ENCODE measurements around the gene CASP6.

CASP6 gene

GRCh38 chr4:109733728-109734127, 30.5 kb upstream of the CASP6 start:
- no peak overlapping the region for H3K27ac ChIP-seq (ENCODE audit: low read length)
- no peaks in the 10 kb centered on the region for H3K36me3 ChIP-seq (ENCODE audit: control insufficient read depth, low read depth, low read length)
- H3K4me3 ChIP-seq (ENCODE audit: low read length) = no peak overlapping the region

GRCh38 chr4:109730619-109731545, 27.6 kb upstream of the CASP6 start:
- Histone ChIP-seq H3K4me1 (ENCODE audit: control insufficient read depth, low read depth, low read length) (peaks cover 14% of the 10 kb centered on the region), H3K9me3 (ENCODE audit: control insufficient read depth, low read depth, low read length) (no peaks in the 10 kb centered on the region), H3K36me3 (ENCODE audit: control insufficient read depth, low read depth, low read length) (no peaks in the 10 kb centered on the region), H3K27me3 (ENCODE audit: control insufficient read depth, insufficient read depth, low read length) (peaks cover 9% of the 10 kb centered on the region), H3K9ac (ENCODE audit: low read length) (peak overlapping the region; percentile 77), H3K4me3 (ENCODE audit: low read length) (peak overlapping the region; percentile 88), H3K27ac (ENCODE audit: low read length) (peak overlapping the region; percentile 76)

More at GRCh38 chr4:109733728-109734127, 30.5 kb upstream of the CASP6 start:
- Histone ChIP-seq H3K27me3 (ENCODE audit: control insufficient read depth, insufficient read depth, low read length) (peaks cover 8% of the 10 kb centered on the region), H3K9me3 (ENCODE audit: control insufficient read depth, low read depth, low read length) (no peaks in the 10 kb centered on the region), H3K4me1 (ENCODE audit: control insufficient read depth, low read depth, low read length) (peaks cover 4% of the 10 kb centered on the region), H3K9ac (ENCODE audit: low read length) (no peak overlapping the region)

GRCh38 chr4:109729718-109730618, 26.7 kb upstream of the CASP6 start, which contains the start of gene PLA2G12A:
TSS of gene PLA2G12A (minus strand) at chr4:109730070. CDS start at chr4:109729809, 261 bp downstream.
- no peaks in the 10 kb centered on the region for H3K9me3 ChIP-seq (ENCODE audit: control insufficient read depth, low read depth, low read length)
- peak within 1 kb of the TSS; percentile 99 for H3K4me3 ChIP-seq (ENCODE audit: low read length)
- peaks cover 14% of the 10 kb centered on the region for H3K4me1 ChIP-seq (ENCODE audit: control insufficient read depth, low read depth, low read length)
- peak within 1 kb of the TSS; percentile 83 for H3K9ac ChIP-seq (ENCODE audit: low read length)
- peak within 1 kb of the TSS; percentile 76 for H3K27ac ChIP-seq (ENCODE audit: low read length)
- no peaks in the 10 kb centered on the region for H3K36me3 ChIP-seq (ENCODE audit: control insufficient read depth, low read depth, low read length)
- peaks cover 9% of the 10 kb centered on the region for H3K27me3 ChIP-seq (ENCODE audit: control insufficient read depth, insufficient read depth, low read length)

GRCh38 chr4:109729117-109729717, 26.0 kb upstream of the CASP6 start:
- H3K27ac ChIP-seq (ENCODE audit: low read length) = no peak overlapping the region
- peak overlapping the region; percentile 99 for H3K4me3 ChIP-seq (ENCODE audit: low read length)
- H3K9ac ChIP-seq (ENCODE audit: low read length) = peak overlapping the region; percentile 83
- no peaks in the 10 kb centered on the region for H3K36me3 ChIP-seq (ENCODE audit: control insufficient read depth, low read depth, low read length)
- no peaks in the 10 kb centered on the region for H3K9me3 ChIP-seq (ENCODE audit: control insufficient read depth, low read depth, low read length)
- H3K27me3 ChIP-seq (ENCODE audit: control insufficient read depth, insufficient read depth, low read length) = peaks cover 9% of the 10 kb centered on the region
- peaks cover 14% of the 10 kb centered on the region for H3K4me1 ChIP-seq (ENCODE audit: control insufficient read depth, low read depth, low read length)

- Histone ChIP-seq H3K27ac (ENCODE audit: low read length) (no peak overlapping the region), H3K4me3 (ENCODE audit: low read length) (peak overlapping the region; percentile 99), H3K9ac (ENCODE audit: low read length) (peak overlapping the region; percentile 83), H3K36me3 (ENCODE audit: control insufficient read depth, low read depth, low read length) (no peaks in the 10 kb centered on the region), H3K4me1 (ENCODE audit: control insufficient read depth, low read depth, low read length) (peaks cover 14% of the 10 kb centered on the region), H3K27me3 (ENCODE audit: control insufficient read depth, insufficient read depth, low read length) (peaks cover 9% of the 10 kb centered on the region), H3K9me3 (ENCODE audit: control insufficient read depth, low read depth, low read length) (no peaks in the 10 kb centered on the region)
These were observed 25.1 kb upstream of the CASP6 start for GRCh38 chr4:109728385-109728784.

GRCh38 chr4:109723110-109723509, 19.9 kb upstream of the CASP6 start:
- H3K27ac ChIP-seq (ENCODE audit: low read length) = no peak overlapping the region
- H3K36me3 ChIP-seq (ENCODE audit: control insufficient read depth, low read depth, low read length) = no peaks in the 10 kb centered on the region
- H3K4me1 ChIP-seq (ENCODE audit: control insufficient read depth, low read depth, low read length) = peaks cover 4% of the 10 kb centered on the region
- no peaks in the 10 kb centered on the region for H3K9me3 ChIP-seq (ENCODE audit: control insufficient read depth, low read depth, low read length)
- no peak overlapping the region for H3K4me3 ChIP-seq (ENCODE audit: low read length)
- no peak overlapping the region for H3K9ac ChIP-seq (ENCODE audit: low read length)
- H3K27me3 ChIP-seq (ENCODE audit: control insufficient read depth, insufficient read depth, low read length) = no peaks in the 10 kb centered on the region

- H3K27me3 ChIP-seq (ENCODE audit: control insufficient read depth, insufficient read depth, low read length) = no peaks in the 10 kb centered on the region
- no peak overlapping the region for H3K27ac ChIP-seq (ENCODE audit: low read length)
- H3K36me3 ChIP-seq (ENCODE audit: control insufficient read depth, low read depth, low read length) = peaks cover 4% of the 10 kb centered on the region
- no peaks in the 10 kb centered on the region for H3K4me1 ChIP-seq (ENCODE audit: control insufficient read depth, low read depth, low read length)
- H3K4me3 ChIP-seq (ENCODE audit: low read length) = no peak overlapping the region
- H3K9me3 ChIP-seq (ENCODE audit: control insufficient read depth, low read depth, low read length) = no peaks in the 10 kb centered on the region
- no peak overlapping the region for H3K9ac ChIP-seq (ENCODE audit: low read length)
These were observed 19.1 kb upstream of the CASP6 start for GRCh38 chr4:109722357-109722756.

GRCh38 chr4:109721033-109721432, 17.8 kb upstream of the CASP6 start:
- H3K4me1 ChIP-seq (ENCODE audit: control insufficient read depth, low read depth, low read length) = no peaks in the 10 kb centered on the region
- H3K36me3 ChIP-seq (ENCODE audit: control insufficient read depth, low read depth, low read length) = peaks cover 15% of the 10 kb centered on the region
- H3K9me3 ChIP-seq (ENCODE audit: control insufficient read depth, low read depth, low read length) = no peaks in the 10 kb centered on the region
- no peak overlapping the region for H3K4me3 ChIP-seq (ENCODE audit: low read length)
- no peak overlapping the region for H3K27ac ChIP-seq (ENCODE audit: low read length)
- no peaks in the 10 kb centered on the region for H3K27me3 ChIP-seq (ENCODE audit: control insufficient read depth, insufficient read depth, low read length)
- H3K9ac ChIP-seq (ENCODE audit: low read length) = no peak overlapping the region

- peaks cover 15% of the 10 kb centered on the region for H3K36me3 ChIP-seq (ENCODE audit: control insufficient read depth, low read depth, low read length)
- H3K4me3 ChIP-seq (ENCODE audit: low read length) = no peak overlapping the region
- no peak overlapping the region for H3K27ac ChIP-seq (ENCODE audit: low read length)
- no peak overlapping the region for H3K9ac ChIP-seq (ENCODE audit: low read length)
- no peaks in the 10 kb centered on the region for H3K4me1 ChIP-seq (ENCODE audit: control insufficient read depth, low read depth, low read length)
- H3K9me3 ChIP-seq (ENCODE audit: control insufficient read depth, low read depth, low read length) = no peaks in the 10 kb centered on the region
- H3K27me3 ChIP-seq (ENCODE audit: control insufficient read depth, insufficient read depth, low read length) = no peaks in the 10 kb centered on the region
These were observed 16.4 kb upstream of the CASP6 start for GRCh38 chr4:109719604-109720003.

GRCh38 chr4:109718759-109719158, 15.5 kb upstream of the CASP6 start:
- H3K27ac ChIP-seq (ENCODE audit: low read length) = no peak overlapping the region
- H3K4me1 ChIP-seq (ENCODE audit: control insufficient read depth, low read depth, low read length) = no peaks in the 10 kb centered on the region
- H3K36me3 ChIP-seq (ENCODE audit: control insufficient read depth, low read depth, low read length) = peaks cover 21% of the 10 kb centered on the region
- H3K27me3 ChIP-seq (ENCODE audit: control insufficient read depth, insufficient read depth, low read length) = no peaks in the 10 kb centered on the region
- no peaks in the 10 kb centered on the region for H3K9me3 ChIP-seq (ENCODE audit: control insufficient read depth, low read depth, low read length)
- no peak overlapping the region for H3K9ac ChIP-seq (ENCODE audit: low read length)
- H3K4me3 ChIP-seq (ENCODE audit: low read length) = no peak overlapping the region

GRCh38 chr4:109713500-109713899, 10.3 kb upstream of the CASP6 start:
- H3K9ac ChIP-seq (ENCODE audit: low read length) = no peak overlapping the region
- peaks cover 44% of the 10 kb centered on the region for H3K36me3 ChIP-seq (ENCODE audit: control insufficient read depth, low read depth, low read length)

More at GRCh38 chr4:109713500-109713899, 10.3 kb upstream of the CASP6 start:
- Histone ChIP-seq H3K27ac (ENCODE audit: low read length) (no peak overlapping the region), H3K9me3 (ENCODE audit: control insufficient read depth, low read depth, low read length) (no peaks in the 10 kb centered on the region), H3K27me3 (ENCODE audit: control insufficient read depth, insufficient read depth, low read length) (no peaks in the 10 kb centered on the region), H3K4me3 (ENCODE audit: low read length) (no peak overlapping the region), H3K4me1 (ENCODE audit: control insufficient read depth, low read depth, low read length) (no peaks in the 10 kb centered on the region)
